RPMI7951 (cell line): Measurements from ENCODE around the gene MPPED1. TPM values are rescaled to one million over a fixed set of nuclear protein-coding genes. Genes with fewer than 3 reads are reported as not detected.

ENCODE experiments used
- DNase-seq: peaks from one replicate; pipeline ENCODE4 v3.0.0-alpha.2; 2012; ENCODE audit warnings: low read depth
- total RNA-seq: library from RNA; depleted of rRNA; stranded (reverse); fragments of >200 nt; shearing (Covaris generic); gene quantifications from 2 replicates; pipeline ENCODE4 v1.2.3, GENCODE V29; 2014

The MPPED1 gene
- total RNA-seq, 1 experiment from 2014 or later: not detected

DNA sequence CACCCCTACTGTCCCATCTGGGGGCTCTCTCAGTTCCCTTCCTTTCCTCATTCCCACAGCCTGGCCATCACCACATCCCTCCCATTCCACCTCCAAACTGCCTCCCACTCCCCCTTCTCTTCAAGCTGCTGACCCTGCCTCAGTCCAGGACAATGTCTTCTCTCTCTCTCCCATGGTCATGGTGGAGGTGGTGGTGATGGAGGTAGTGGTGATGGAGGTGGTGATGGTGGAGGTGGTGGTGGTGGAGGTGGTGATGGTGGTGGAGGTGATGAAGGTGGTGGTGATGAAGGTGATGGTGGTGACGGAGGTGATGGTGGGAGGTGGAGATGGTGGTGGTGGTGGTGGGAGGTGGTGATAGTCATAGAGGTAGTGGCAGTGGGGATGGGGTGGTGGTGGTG is 87.0 kb downstream of the MPPED1 start:
- DNase-seq: no peak

DNA sequence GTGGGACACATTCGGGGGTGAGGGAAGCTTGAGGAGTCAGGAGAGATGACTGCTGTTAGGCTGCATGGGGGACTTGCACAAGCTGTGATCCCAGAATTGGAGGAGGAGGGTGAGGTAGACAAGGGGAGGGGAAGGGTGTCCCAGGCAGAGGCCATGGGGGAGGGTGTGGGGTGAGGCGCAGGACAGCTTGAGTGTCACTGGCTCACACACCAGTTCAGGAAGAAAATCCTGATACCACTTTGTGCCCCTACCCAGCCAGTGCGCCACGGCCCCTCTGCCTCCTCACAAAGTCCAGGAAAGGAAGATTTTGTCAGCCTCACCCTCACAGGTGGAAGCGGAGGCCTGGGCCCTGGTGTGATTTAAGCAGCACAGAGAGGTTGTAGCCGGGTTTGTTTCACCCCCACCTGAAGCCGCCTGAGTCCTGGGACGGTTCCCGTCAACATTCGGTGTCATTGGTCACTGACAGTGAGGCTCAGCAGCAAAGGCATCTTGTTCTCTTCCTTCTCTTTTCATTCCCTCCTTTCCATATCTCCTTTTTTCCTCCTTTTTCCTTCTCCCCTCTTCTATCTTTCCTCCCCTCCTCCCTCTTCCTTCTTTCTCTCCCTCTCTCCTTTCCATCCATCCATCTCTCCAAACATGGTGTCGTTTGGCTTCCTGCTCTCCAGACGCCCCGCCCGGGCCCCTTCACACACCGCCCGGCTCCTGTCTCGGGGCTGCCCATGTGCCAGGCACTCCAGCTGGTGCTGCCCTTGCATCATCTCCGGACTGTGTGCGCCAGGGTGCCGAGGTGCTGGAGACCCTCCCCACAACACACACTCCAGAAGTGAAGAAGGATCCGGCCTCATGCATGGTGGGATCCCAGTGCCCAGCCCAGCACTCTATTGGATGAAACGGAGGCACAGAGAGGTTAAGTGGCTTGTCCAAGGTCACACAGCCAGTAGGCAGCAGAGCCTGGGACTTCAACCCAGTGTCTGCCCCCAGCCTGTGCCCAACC is 89.3 kb downstream of the MPPED1 start:
- no peak for DNase-seq

DNA sequence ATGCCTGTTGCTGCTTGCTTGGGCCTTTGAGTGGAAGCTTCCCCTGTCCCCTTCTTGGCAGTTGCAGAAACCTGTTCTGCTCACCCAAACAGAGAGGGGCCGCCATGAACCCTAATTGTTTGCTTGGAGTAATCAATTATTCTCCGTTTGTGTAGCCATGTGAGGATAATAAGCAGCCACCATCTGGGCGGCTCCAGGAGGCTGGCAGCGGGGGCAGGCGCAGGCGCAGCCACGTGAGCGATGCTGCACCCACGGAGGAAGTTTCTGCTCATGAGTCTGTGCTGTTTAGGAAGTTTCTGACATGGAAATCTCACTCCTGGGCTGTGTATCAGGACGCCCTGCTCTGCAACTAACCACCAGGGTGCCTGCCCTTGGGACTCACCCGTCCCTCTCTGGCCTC is 90.1 kb downstream of the MPPED1 start:
- no peak for DNase-seq

DNA sequence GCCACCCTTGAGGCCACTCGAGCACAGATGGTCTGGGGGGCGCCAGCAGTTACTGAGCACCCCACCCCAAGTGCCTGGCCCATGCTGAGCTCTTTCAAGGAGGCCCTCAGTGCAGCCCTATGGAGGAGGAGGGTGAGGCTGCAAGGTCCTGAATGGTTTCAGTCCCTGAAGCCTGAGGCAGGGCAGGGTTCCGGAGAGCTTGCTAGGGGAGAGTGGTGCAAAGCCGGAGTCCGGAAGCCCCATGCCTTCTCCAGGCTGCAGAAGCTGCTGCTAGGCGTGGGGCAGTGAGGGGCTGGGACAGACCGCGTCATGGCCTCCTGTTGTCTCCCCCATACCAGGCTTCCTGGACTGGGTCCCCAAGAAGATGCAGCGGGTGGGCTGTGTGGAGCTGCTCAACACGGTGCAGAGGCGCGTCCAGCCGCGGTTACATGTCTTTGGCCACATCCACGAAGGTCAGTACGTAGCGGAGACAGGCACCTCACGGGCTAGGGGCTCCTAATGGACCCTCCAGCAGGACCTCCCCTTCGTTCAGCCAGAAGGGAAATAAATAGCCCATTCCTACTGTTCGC is 90.6 kb downstream of the MPPED1 start:
- no peak for DNase-seq

DNA sequence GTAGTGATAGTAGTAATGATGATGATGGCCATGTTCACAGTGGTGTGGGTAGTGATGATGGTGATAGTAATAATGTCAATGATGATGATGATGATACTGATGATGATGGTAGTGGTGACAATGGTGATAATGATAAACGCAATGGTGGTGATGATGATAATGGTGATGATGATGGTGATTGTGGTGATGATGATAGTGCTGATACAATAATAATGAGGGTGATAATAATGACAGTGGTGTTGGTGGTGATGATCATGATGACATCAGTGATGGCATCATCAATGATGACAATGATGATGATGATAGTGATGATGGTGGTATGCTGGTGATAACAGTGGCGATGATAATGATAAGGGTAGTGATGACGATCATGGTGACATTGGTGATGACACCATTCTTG is 92.3 kb downstream of the MPPED1 start:
- DNase-seq: no peak

DNA sequence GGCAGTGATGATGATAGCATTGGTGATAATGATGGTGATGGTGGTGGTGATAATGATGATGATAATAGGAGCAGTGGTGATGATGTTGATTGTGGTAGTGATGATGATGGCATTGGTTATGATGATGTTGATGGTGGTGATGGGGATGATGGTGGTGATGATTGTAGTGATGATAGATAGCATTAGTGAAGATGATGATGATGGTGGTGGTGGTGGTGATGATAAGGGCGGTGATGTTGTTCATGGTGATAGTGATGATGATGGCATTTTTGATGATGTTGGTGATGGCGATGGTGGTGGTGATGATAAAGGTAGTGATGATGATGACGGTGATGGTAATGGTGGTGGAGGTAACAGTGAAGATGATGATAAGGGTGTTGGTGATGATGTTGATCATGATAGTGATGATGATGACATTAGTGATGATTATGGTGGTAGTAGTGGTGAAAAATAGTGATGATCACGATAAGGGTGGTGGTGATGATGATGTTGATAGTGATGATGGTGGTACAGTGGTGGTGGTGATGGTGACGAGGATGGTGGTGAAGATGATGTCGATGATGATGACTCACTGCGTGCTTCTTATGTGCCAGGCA is 93.0 kb downstream of the MPPED1 start:
- DNase-seq: no peak

DNA sequence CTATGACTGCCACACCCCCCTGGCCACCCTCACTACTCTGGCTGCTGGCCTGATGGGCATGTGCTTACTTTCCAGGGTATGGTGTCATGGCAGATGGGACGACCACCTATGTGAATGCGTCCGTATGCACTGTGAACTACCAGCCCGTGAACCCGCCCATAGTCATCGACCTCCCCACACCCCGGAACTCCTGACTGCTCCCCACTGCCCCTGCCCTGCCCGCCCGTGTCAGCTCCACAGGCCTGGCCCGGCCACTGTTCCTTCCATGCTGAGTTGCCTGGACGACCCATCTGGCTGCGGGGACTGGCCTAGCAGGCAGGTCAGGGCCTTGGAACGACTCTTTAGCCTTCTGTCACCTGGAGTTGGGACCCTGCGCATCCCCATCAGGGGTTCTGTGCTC is 93.6 kb downstream of the MPPED1 start:
- DNase-seq: no peak

DNA sequence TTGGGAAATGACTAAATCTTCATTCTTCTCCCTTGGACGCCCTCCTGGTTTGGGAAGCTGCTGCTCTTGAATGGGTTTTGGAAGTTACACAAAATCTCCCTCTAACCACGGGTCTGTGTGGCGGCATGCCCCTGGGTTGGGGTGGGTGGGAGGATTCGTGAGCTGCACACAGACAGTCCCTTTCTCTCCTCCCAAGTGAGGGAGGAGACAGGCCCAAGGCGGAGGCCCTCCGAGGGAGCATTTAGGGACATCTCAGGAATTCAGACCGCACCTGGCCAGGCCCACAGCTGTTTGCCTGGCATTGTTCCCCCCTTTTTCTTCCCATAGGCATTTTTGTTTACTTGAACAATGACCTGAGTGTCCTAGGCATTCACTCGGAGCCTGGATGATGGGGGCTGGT is 94.1 kb downstream of the MPPED1 start:
- DNase-seq: no peak

DNA sequence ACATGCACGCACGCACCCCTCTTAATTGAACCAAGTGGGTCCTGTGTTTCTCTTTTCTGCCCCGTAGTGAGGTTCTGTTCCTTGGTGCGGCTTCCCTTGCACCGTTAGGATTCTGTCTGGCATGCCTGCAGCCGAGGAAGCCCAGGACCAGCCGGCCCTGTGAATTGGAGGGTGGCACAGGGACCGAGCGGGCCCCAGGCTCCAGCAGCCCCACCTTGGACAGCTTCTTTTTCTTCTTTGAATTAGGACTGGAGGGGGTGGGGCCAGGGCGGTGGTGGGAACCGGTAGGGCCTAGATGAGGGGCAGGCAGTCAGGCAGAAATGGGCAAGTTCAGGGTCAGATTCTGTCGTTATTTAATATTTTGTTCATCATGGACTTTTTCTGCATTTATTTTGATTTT is 94.7 kb downstream of the MPPED1 start:
- DNase-seq: no peak

DNA sequence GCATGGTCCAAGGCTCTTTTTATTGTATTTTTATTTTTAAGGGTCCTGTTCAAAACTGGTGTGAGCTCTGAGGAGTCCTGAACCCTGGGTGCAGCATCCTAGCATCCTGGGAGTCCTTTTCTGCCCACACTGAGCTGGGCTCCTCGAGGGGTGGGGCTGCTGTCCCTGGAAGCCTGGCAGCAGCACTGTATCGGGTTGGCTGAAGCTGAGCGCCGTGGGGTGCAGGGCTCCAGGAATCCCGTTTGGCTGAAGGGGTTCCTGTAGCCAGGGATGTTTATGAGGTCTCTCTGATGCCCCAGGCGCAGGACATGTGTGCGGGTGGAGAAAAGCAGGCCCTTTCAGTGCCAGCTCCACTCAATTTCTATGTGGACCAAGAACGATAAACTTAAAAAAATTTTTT is 95.4 kb downstream of the MPPED1 start:
- DNase-seq: no peak

DNA sequence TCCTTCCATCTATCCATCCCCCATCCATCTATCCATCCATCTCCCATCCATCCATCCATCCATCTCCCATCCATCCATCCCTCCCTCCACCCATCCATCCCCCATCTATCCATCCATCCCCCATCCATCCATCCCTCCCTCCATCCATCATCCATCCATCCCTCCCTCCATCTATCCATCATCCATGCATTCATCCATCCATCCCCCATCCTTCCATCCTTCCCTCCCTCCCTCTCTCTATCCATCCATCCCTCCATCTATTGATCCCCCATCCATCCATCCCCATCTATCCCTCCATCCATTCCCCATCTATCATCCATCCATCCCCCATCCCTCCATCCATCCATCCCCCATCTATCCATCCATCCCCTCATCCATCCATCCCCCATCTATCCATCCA is 96.7 kb downstream of the MPPED1 start:
- no peak for DNase-seq

DNA sequence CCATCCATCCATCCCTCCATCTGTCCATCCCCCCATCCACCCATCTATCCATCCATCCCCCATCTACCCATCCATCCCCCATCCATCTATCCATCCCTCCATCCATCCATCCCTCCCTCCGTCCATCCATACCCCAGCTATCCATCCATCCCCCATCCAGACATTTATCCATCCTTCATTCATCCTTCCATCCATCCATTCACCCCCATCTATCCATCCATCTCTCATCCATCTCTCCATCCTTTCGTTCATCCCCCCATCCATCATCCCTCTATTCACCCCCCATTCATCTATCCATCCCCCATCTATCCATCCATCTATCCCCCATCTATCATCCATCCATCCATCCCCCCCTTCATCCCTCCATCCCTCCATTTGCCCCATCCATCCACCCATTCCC is 97.5 kb downstream of the MPPED1 start:
- no peak for DNase-seq

DNA sequence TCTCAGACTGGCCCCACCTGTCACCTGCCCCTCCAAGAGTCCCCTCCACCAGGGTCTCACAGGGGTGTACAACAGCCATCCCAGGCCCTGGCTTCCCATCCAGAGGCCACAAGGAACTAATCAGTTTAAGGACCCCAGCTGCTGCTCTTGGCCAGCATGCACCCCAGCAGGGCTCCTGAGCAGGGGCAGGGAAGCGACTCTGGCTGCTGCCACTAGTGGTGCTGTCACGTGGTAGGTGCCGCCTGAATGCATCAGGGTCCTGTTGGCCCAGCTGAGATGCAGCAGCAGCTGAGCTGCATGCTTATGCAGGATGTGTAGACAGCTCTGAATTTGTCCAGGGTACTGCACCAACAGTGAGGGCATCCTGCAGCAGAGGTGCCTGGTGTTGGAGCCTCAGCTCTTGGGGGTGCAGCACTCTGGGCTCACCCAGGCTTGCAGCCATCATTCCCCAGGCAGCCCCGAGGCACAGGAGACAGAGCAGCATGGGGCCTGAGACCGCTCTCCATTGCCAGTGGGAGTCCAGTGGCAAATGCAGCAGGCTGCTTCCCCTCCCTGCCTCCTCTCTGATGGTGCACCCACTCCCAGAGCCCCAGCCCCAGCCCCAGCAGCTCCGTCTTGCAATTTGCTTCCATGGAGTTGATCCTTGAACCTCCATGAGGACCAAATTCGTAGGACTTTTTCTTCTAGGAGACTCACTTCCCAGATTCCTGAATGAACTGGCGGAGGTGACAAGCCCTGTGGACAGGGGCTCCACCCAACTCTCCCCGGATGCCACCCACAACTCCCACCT is 98.7 kb downstream of the MPPED1 start:
- no peak for DNase-seq

DNA sequence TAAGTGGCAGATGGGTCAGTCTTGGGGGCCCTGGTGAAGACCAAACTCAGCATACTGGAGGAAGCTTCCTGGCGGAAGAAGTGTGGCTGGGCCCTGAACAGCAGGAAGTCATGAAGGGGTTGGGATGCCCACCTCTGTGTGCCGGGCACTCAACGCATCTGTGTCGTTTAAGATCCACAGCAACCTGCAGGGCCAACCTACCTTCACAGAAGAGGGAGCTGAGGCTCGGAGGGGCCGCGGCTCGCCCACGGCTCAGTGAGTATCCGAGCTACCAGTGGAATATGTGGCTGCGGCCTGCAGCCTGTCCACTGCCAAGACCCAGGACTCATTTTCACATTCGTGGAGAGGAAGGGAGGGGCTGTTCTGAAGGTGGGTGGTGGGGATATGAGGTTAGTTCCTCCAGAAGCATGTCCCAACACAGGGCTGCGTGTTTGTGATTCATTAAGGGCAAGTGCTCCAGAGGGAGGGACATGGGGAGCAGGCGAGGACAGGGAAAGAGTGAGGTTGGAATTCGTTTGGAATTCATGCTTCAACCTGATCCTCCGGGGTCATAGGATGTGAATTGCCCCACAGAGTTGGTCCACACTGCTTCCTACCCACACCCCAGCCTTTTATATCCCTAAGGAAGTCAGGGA is 99.6 kb downstream of the MPPED1 start:
- no peak for DNase-seq

DNA sequence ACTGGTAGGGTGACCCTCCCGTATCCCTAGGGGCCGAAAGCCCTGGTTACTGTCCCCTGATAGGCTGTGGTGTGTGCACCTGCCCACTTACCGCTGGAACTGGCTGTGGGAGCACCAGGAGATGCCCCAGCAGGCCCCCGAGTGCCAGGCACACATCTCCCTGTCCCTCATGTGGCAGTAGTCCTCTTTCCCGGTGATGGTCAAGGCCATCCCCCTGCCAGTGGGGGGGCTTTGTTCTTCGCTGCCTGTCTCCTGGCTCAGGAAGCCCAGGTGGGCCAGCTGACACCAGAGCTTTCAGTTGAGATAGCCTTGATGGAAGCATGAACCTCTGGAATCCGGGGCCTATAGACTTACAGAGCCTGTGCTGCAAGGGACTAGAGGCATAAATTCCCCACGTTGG is 100.5 kb downstream of the MPPED1 start:
- no peak for DNase-seq

DNA sequence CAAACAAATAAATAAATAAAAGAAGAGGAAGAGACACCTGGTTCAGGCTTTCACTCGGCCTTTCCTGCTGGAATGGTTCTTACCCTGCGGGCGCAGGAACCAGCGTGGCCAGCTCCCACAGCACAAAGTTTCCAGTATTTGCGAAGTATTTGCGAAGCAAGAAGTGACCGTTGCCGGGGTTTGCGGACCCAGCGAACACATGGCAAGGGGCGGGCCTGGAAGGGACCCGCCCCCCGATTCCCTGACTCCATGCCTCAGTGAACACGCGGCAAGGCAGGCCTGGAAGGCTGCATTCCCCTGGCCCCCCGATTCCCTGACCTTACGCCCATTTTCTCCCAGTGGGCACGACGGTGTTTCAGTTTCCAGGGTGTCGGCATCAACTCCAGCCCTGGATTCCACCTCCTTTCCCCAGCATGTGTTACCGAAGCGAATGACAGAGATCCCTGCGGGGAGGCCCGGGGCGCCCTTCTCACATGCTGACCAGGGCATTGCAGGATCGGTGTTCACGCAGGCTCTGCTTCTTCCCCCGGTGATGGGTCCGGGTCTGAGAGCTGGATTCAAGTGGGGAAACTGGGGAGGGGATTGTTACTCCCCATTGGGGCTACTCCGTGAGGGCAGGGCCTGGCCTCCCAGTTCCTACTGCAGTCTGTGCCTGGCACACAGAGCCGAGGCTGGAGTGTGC is 102.8 kb downstream of the MPPED1 start:
- no peak for DNase-seq

DNA sequence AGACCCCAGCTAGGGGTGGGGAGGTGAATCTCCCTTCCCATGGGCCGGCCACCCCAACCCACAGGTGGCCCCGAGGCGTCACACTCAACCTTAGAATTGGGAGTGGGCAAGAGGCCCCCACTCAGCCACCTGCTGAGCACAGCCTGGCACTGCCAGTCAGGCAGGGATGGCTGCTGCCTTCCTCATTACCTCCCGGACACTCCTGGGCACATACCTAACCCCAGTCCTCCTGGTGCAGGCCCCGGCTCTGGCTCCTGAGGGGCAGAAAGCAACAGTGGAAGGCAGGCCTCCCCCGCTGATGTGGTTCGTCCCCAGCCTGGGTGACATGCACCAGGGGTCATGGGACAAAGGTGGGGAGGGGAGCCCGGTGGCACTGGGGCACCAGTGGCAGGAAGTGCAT is 103.6 kb downstream of the MPPED1 start:
- DNase-seq: no peak

DNA sequence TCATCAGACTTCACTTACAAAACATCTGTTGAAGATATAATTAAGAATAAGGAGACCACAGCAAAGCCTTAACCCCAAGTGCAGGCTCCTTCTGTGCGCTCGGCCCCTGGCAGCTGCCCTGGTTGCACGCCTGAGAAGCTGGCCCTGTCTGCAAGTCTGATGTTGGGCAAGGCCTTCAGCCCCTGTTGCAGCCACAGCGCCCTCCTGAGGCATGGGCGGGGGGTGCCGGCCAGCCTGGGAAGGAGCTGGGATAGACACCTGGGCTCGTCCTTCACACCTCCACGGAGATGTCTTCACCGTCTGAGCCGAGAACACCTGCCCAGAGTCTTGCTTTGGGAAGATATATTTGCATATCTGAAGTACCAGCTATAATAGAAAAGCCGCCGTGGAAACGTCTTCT is 104.1 kb downstream of the MPPED1 start:
- no peak for DNase-seq

DNA sequence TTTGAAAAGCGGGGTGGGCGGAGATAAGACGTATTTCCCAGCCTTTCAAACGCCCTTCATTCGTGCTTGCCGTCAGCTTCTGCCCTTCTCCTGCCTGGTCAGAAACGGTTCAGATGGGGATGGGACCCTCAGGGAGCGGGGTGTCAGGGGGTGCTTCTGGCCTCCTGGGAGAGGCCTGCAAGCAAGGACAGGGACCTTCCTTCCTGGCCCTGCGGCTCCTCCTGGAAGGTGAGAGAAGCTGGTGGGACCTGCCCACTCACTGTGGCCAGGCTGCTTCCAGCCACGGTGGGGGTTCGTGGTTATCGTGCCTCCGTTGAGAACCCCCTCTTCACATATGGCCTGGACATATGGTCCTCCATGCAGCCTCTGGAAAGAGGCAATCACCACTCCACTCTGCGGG is 104.6 kb downstream of the MPPED1 start:
- DNase-seq: no peak

DNA sequence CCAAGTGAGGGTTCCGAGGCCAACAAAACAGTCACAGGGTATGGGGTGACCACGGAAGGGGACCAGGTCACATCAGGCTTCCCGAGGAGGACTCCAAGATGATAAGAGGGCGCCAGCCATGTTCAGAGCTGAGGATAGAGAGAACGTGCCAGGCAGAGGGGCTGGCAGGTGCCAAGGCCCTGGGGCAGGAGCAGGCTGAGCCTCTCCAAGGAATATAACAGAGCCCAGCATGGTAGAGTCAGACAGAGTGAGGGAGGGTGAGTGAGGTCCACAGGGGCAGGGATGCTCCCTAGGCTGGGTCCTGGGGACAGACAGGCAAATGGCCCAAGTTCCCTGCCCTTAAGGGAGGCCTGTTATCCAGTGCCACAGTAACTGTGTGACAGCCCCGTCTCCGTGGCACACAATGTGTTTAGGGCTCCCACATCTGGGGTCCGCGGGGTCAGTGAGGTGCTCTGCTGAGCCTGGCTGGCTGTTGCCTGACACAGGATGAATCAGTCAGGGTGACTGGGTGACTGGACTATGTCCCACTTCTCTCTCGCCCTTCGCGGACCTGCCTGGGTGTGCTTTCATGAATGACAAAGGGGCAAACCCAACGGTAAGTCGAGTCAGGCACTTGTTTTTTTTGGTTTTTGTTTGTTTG is 105.3 kb downstream of the MPPED1 start:
- DNase-seq: no peak

DNA sequence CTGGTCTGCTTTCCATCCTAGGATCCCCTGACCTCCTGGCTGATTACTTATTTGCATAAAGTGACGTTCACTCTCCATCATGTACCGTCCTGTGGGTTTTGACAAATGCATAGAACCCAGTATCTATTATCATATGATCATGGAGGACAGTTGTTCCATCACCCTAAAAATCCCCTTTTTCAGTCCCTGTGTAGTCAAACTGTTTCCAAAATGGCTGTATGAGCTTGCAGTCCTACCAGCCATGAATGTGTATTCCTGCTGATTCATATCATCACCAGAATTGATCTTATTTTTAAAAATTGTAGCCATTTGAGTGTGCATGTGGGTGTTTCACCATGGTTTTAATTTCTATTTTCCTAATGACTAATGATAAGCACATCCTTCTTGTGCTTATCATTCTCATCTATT is 108.8 kb downstream of the MPPED1 start:
- DNase-seq: no peak
